ENCODE results near the gene KCNIP2. TPM values are rescaled to one million over a fixed set of nuclear protein-coding genes. Genes with fewer than 3 reads are reported as not detected.

The KCNIP2 gene
- total and polyA plus RNA-seq, 2 of the 13 experiments (the other 11 are each of a cell fraction or from before 2014, with no cell fraction given): 0.42 to 0.70 TPM

- peak; percentile 21; the same call in 1 of the 2 replicates for TF ChIP-seq HNF1A (IDR thresholded peaks at IDR 0.05; ENCODE audit: low read depth)
- TF ChIP-seq HNF1A (CRISPR knock-in tag; IDR thresholded peaks at IDR 0.05; ENCODE audit: borderline replicate concordance): no peak
- no peak for TF ChIP-seq ZBTB44 (CRISPR knock-in tag; IDR thresholded peaks at IDR 0.05)
- TF ChIP-seq JARID2 (CRISPR knock-in tag; IDR thresholded peaks at IDR 0.05; ENCODE audit: insufficient replicate concordance): no peak
- no peak for TF ChIP-seq JUNB (CRISPR knock-in tag; IDR thresholded peaks at IDR 0.05; ENCODE audit: borderline replicate concordance)
- TF ChIP-seq E2F1 (CRISPR knock-in tag; IDR thresholded peaks at IDR 0.05): peak; percentile 68; the same call in 1 of the 2 replicates
- no peak for TF ChIP-seq FLYWCH1 (CRISPR knock-in tag; IDR thresholded peaks at IDR 0.05)
- TF ChIP-seq RNF219 (CRISPR knock-in tag; IDR thresholded peaks at IDR 0.05): no peak
- 0 out of 2 replicates have a peak, but pooled peaks have one; percentile 39 for TF ChIP-seq RFXANK (CRISPR knock-in tag; IDR thresholded peaks at IDR 0.05)
- no peak for TF ChIP-seq ZNF484 (CRISPR knock-in tag; IDR thresholded peaks at IDR 0.05; ENCODE audit: borderline replicate concordance, low read depth)
- TF ChIP-seq PRPF4 (IDR thresholded peaks at IDR 0.05; ENCODE audit: low read depth, low read length, poor library complexity, severe bottlenecking): peak; percentile 99
- peak; percentile 74 for TF ChIP-seq CREM (IDR thresholded peaks at IDR 0.05)
- TF ChIP-seq CREM (CRISPR knock-in tag; IDR thresholded peaks at IDR 0.05): no peak
- TF ChIP-seq USF2 (IDR thresholded peaks at IDR 0.05; ENCODE audit: low read depth, low read length): no peak
- TF ChIP-seq USF2 (CRISPR knock-in tag; IDR thresholded peaks at IDR 0.05; ENCODE audit: borderline replicate concordance): no peak
- no peak; the same call in 1 of the 2 replicates for TF ChIP-seq ZNF768 (CRISPR knock-in tag; IDR thresholded peaks at IDR 0.05)
- TF ChIP-seq HDAC6 (IDR thresholded peaks at IDR 0.05; ENCODE audit: low read depth, low read length): no peak
- peak; percentile 72; the same call in 1 of the 2 replicates for TF ChIP-seq POLR2AphosphoS2 (IDR thresholded peaks at IDR 0.05; ENCODE audit: low read depth, low read length)
These were observed 25.3 kb downstream of the KCNIP2 start, which contains the start of gene OGA (continued) for GRCh38 chr10:101818119-101818871.
